ENCODE data around the gene BMPR2.
"Not testable (repeated sequence)": the region's sequence is repeated elsewhere in the genome, so short reads cannot be mapped to it uniquely, and the experiment has no call there.

GRCh38 chr2:202551000-202551399, 174.9 kb downstream of the BMPR2 start:
- TF ChIP-seq CTCF (conservative IDR thresholded peaks at IDR 0.05; ENCODE audit: low read depth, low read length); EZH2phosphoT487 (IDR thresholded peaks at IDR 0.05; ENCODE audit: borderline replicate concordance, low read length): not testable (repeated sequence)

Measured in PC-3 (cell line).